CD4-positive, CD25-positive, alpha-beta regulatory T cell (primary cell): Measurements from ENCODE around the gene KDM2B. TPM values are rescaled to one million over a fixed set of nuclear protein-coding genes. Genes with fewer than 3 reads are reported as not detected.
A peak's percentile ranks its signal among the peaks of the same experiment; 100 is the strongest.

Experiments used
- ATAC-seq, 2 donors: fragments of 150-1000 bp; cut with Tn5 transposase; one replicate each; pipeline ENCODE4 v1.10.0; 2021; ENCODE audit warnings: low read depth in 2 of 2, moderate number of reproducible peaks in 2 of 2, moderate library complexity in 1 of 2
- DNase-seq, 3 donors: peaks; one replicate each; pipeline versions ENCODE4 v3.0.0 to v3.0.0-alpha.2; 2012 to 2022; ENCODE audit warnings: mixed read lengths in 1 of 3
- H3K27ac ChIP-seq: one replicate; pipeline ENCODE4 v1.7.0; 2013; ENCODE audit warnings: mild to moderate bottlenecking, low read length; ENCODE audit not compliant: insufficient read depth, poor library complexity, severe bottlenecking
- H3K27me3 ChIP-seq: one replicate; pipeline ENCODE4 v1.7.0; 2013; ENCODE audit warnings: low read length; ENCODE audit not compliant: control insufficient read depth, insufficient read depth
- H3K36me3 ChIP-seq: one replicate; pipeline ENCODE4 v1.7.0; 2013; ENCODE audit warnings: mild to moderate bottlenecking, low read length, moderate library complexity; ENCODE audit not compliant: control insufficient read depth, insufficient read depth
- H3K4me1 ChIP-seq: 2 replicates; pipeline ENCODE4 v1.7.0; 2013; ENCODE audit warnings: mild to moderate bottlenecking, low read length; ENCODE audit not compliant: insufficient read depth, control insufficient read depth, poor library complexity, severe bottlenecking
- H3K4me3 ChIP-seq: one replicate; pipeline ENCODE4 v1.7.0; 2013; ENCODE audit warnings: low read depth, mild to moderate bottlenecking, low read length, moderate library complexity
- H3K9me3 ChIP-seq, 2 experiments: 1 replicate in 1 of 2; 2 replicates in 1 of 2; pipeline ENCODE4 v1.7.0; 2013; ENCODE audit warnings: low read length in 2 of 2, mild to moderate bottlenecking in 1 of 2, moderate library complexity in 1 of 2; ENCODE audit not compliant: control insufficient read depth in 2 of 2
- H3K27ac Mint-ChIP-seq, 3 donors: one replicate each; pipeline ENCODE4 v1.8.0; 2020 to 2022; ENCODE audit warnings: mild to moderate bottlenecking in 3 of 3, mixed read lengths in 3 of 3, moderate library complexity in 2 of 3
- H3K27me3 Mint-ChIP-seq: one replicate; pipeline ENCODE4 v1.8.0; 2022; ENCODE audit warnings: mild to moderate bottlenecking, mixed read lengths
- H3K36me3 Mint-ChIP-seq: one replicate; pipeline ENCODE4 v1.8.0; 2020; ENCODE audit warnings: mixed read lengths
- H3K4me1 Mint-ChIP-seq, 4 donors: one replicate each; pipeline ENCODE4 v1.8.0; 2020 to 2022; ENCODE audit warnings: mixed read lengths in 4 of 4, mild to moderate bottlenecking in 1 of 4
- H3K4me3 Mint-ChIP-seq, 4 donors: one replicate each; pipeline ENCODE4 v1.8.0; 2020 to 2022; ENCODE audit warnings: mild to moderate bottlenecking in 4 of 4, mixed read lengths in 4 of 4, moderate library complexity in 3 of 4
- H3K9me3 Mint-ChIP-seq, 7 donors: one replicate each; pipeline ENCODE4 v1.8.0; 2020 to 2022; ENCODE audit warnings: mixed read lengths in 7 of 7, mild to moderate bottlenecking in 3 of 7, moderate library complexity in 2 of 7
- polyA plus RNA-seq, 4 donors: library from polyadenylated mRNA; unstranded; fragments of 300-500 nt; fragmentation: Illumina TruSeq; gene quantifications; one replicate each; pipeline ENCODE4 v1.2.3, GENCODE V29; 2021
- total RNA-seq: library from RNA; stranded (reverse); gene quantifications from one replicate; pipeline ENCODE4 v1.2.3, GENCODE V29; 2022

Gene KDM2B
- total RNA-seq (128 TPM), polyA plus RNA-seq (10 to 100 TPM in 3 of 4 donors, 1 to 10 TPM in 1; 9.4 to 12.2 (median 11.0) TPM)

DNA sequence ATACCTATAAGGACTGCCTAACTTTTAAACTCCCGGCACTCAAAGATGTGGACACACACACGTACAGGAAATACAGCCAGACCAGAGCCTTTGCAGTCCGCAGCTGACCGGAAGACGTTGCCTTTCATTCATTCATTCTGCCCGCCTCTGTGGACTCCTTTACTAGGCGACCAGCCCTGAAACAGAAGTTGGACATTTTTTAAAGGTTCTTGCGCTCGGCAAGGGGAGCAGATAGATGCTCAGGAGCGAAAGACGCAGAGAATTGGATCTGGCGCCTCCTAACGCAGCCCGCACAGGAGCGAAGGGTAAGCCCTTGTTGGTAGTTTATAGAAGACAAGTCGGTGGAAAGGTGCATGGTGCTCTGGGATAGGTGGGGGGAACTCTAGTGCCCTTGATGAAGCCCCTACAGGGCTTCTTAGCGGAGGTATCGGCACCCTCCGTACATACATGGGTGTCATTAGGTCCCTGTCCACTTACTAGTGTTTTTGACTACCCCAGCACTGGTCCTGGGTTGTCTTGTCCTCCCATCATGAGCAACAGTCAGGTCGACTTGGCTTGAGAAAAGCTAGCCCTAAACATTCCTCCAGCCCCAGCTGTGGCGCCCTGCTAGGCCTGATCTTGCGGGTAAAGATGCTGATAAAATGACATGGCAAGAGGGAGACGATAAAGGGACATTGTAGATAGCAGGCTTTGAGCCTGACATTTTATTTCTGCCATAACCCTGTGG is at the start of gene KDM2B:
TSS of gene KDM2B (minus strand) at position 65 of the 727 bp plus-strand sequence. CDS start 112 bp downstream, outside the sequence.
- H3K4me3 Mint-ChIP-seq: peak within 1 kb of the TSS; percentile 87 to 100 (median 96)
- no peaks in the 10 kb centered on the region for H3K27me3 ChIP-seq
- H3K36me3 ChIP-seq: no peaks in the 10 kb centered on the region
- H3K4me1 ChIP-seq: peaks cover 63% of the 10 kb centered on the region
- ATAC-seq (peak in 1 of 2 donors; percentile 13), DNase-seq (peak; percentile 16 to 60 (median 35))
- peaks cover 0 to 2% (median 0%) of the 10 kb centered on the region in 7 donors for H3K9me3 Mint-ChIP-seq
- no peaks in the 10 kb centered on the region for H3K9me3 ChIP-seq
- H3K4me1 Mint-ChIP-seq: peaks cover 5 to 71% (median 39%) of the 10 kb centered on the region in 4 donors
- H3K4me3 ChIP-seq: peak within 1 kb of the TSS; percentile 95
- peaks cover 2% of the 10 kb centered on the region for H3K36me3 Mint-ChIP-seq
- H3K27ac ChIP-seq: peak within 1 kb of the TSS; percentile 93
- no peaks in the 10 kb centered on the region for H3K27me3 Mint-ChIP-seq
- peak within 1 kb of the TSS; percentile 95 to 100 (median 99) for H3K27ac Mint-ChIP-seq

DNA sequence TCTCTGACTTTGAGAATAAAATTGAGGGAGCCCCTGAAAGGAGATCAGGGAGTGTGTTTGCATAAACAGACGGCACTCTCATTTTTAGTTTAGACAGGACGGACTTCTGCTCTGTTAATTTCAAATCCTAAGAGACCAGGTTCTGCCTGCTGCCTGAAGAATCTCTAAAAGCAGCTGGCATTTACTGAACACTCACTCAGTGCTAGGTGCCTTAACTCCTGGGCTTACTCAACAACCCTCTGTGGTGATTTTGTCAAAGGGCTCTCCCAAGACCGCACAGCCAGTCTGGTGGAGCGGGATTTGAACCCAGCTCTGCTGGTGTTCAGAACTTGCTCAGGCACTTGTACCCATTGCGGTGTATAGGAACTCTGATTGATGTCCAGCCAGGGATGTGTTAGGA is 47.7 kb upstream of the KDM2B start:
- no peak for ATAC-seq

DNA sequence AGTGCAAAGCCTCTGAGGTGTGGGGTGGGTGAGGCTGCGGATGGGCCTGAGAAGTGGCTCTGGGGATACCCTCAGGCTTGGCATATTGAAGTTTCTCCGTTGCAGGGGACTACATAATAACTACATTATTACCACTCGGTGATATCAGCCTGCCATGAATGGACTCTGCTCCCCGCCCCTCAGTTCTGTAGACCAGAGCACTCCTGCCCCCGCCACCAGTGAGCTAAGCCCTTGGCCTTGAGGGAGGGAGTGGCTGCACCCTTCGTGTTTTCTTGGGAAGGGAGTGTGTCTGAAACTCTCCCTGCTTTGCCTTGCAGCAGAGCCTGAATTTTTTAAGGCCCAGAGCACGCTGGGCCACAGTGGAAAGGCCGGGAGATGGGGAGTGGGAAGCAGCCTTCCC is 47.2 kb upstream of the KDM2B start:
- peaks cover 9% of the 10 kb centered on the region for H3K36me3 ChIP-seq
- peaks cover 12% of the 10 kb centered on the region for H3K36me3 Mint-ChIP-seq
- no peaks in the 10 kb centered on the region for H3K9me3 ChIP-seq
- ATAC-seq (no peak), DNase-seq (peak in 1 of 3 donors; percentile 18)
- no peaks in the 10 kb centered on the region for H3K9me3 Mint-ChIP-seq
- H3K4me1 Mint-ChIP-seq: peaks cover 21 to 67% (median 48%) of the 10 kb centered on the region in 4 donors
- H3K27me3 Mint-ChIP-seq: no peaks in the 10 kb centered on the region
- H3K4me3 ChIP-seq: peak overlapping the region; percentile 91
- peak overlapping the region; percentile 94 for H3K27ac ChIP-seq
- peak overlapping the region; percentile 95 to 100 (median 97) for H3K4me3 Mint-ChIP-seq
- peak overlapping the region; percentile 92 to 97 (median 97) for H3K27ac Mint-ChIP-seq
- peaks cover 71% of the 10 kb centered on the region for H3K4me1 ChIP-seq
- H3K27me3 ChIP-seq: no peaks in the 10 kb centered on the region

More for the DNA sequence above, 47.7 kb upstream of the KDM2B start:
- Mint-ChIP-seq H3K4me3 (peak overlapping the region; percentile 95 to 100 (median 97)), H3K4me1 (peaks cover 21 to 71% (median 50%) of the 10 kb centered on the region in 4 donors), H3K9me3 (no peaks in the 10 kb centered on the region), H3K27me3 (no peaks in the 10 kb centered on the region), H3K27ac (peak overlapping the region; percentile 90 to 97 (median 97)), H3K36me3 (peaks cover 12% of the 10 kb centered on the region)
- peak in 1 of 3 donors; percentile 20 for DNase-seq
- Histone ChIP-seq H3K27ac (peak overlapping the region; percentile 94), H3K4me1 (peaks cover 74% of the 10 kb centered on the region), H3K9me3 (no peaks in the 10 kb centered on the region), H3K4me3 (peak overlapping the region; percentile 91), H3K27me3 (no peaks in the 10 kb centered on the region), H3K36me3 (peaks cover 9% of the 10 kb centered on the region)

DNA sequence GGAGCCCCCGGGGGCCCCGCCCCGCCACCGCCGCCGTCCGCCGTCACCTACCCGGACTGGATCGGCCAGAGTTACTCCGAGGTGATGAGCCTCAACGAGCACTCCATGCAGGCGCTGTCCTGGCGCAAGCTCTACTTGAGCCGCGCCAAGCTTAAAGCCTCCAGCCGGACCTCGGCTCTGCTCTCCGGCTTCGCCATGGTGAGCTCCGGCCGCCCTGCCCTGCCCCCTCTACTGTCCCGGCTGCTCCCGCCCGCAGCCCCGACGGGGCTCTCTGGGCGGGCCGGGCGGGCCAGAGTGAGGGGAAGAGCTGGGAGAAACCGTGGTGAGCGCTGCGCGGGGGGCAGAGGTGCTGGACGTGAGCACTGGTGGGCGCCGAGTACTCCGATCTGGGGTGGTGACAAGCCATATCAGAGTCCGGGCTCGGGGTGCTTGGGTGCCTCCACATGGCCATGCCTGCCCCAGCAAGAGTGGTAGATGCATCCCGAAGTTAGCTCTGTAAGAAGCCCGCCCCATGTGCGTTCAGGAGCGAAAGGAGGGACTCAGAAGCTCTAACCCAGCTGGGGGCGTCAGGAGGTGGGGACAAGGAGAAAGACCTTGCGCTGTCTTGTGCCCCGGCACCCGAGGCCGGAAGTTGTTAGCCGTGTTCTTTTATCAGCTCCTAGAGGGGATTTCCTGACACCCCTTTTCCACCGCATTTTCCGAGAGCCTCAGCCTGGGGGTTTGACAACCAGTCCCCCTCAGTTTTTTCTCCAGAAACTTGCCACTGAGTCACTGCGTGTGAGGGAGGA is 46.2 kb upstream of the KDM2B start:
- Histone ChIP-seq H3K4me1 (peaks cover 61% of the 10 kb centered on the region), H3K4me3 (peak overlapping the region; percentile 91), H3K36me3 (peaks cover 9% of the 10 kb centered on the region), H3K27me3 (no peaks in the 10 kb centered on the region), H3K27ac (peak overlapping the region; percentile 94), H3K9me3 (no peaks in the 10 kb centered on the region)
- ATAC-seq (peak; percentile 25 to 34), DNase-seq (peak; percentile 75 to 82 (median 82))
- peak overlapping the region; percentile 95 to 100 (median 97) for H3K4me3 Mint-ChIP-seq
- peak overlapping the region; percentile 92 to 97 (median 97) for H3K27ac Mint-ChIP-seq
- H3K36me3 Mint-ChIP-seq: peaks cover 9% of the 10 kb centered on the region
- H3K27me3 Mint-ChIP-seq: no peaks in the 10 kb centered on the region
- H3K4me1 Mint-ChIP-seq: peaks cover 21 to 57% (median 39%) of the 10 kb centered on the region in 4 donors
- H3K9me3 Mint-ChIP-seq: no peaks in the 10 kb centered on the region

DNA sequence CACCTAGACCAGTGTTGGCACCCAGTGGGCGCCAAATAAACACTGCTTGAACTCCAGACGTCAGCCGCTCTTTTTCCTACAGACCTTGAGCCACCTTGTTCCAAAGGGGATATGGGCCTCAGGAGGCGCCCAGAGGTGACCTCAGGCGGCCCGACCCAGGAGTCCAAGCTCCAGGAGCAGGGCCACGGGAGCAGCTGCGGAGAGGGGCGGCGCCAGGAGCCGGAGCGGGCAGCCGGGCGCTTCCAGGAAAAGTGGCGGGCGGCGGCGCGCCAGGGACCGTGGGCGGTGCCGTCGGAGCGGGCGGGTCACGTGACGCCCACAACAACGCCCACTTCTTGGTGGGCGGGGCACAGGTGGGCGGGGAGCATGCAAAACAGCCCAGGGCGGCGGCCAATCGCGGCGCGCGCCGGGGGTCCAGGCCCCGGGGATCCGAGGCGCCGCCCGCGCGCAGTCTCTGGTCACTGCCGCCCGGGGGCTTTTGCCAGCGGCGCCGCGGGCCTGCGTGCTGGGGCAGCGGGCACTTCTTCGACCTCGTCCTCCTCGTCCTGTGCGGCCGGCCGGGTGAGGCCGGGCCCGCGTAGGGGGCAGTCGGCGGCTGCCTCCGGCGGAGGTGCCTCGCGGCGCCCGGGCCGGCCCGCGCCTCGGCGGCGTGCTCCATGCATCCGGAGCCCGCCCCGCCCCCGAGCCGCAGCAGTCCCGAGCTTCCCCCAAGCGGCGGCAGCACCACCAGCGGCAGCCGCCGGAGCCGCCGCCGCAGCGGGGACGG is 45.4 kb upstream of the KDM2B start, which contains the start of gene ORAI1:
TSS of gene ORAI1 (plus strand) at position 444 of the 766 bp plus-strand sequence.
- Histone ChIP-seq H3K27ac (peak within 1 kb of the TSS; percentile 94), H3K36me3 (peaks cover 9% of the 10 kb centered on the region), H3K4me1 (peaks cover 53% of the 10 kb centered on the region), H3K4me3 (peak within 1 kb of the TSS; percentile 91), H3K9me3 (no peaks in the 10 kb centered on the region), H3K27me3 (no peaks in the 10 kb centered on the region)
- DNase-seq (peak; percentile 93 to 97 (median 95)), ATAC-seq (peak; percentile 82 to 85)
- Mint-ChIP-seq H3K9me3 (no peaks in the 10 kb centered on the region), H3K27me3 (no peaks in the 10 kb centered on the region), H3K4me3 (peak within 1 kb of the TSS; percentile 95 to 100 (median 97)), H3K27ac (peak within 1 kb of the TSS; percentile 92 to 97 (median 97)), H3K4me1 (peaks cover 21 to 50% (median 34%) of the 10 kb centered on the region in 4 donors), H3K36me3 (peaks cover 6% of the 10 kb centered on the region)

DNA sequence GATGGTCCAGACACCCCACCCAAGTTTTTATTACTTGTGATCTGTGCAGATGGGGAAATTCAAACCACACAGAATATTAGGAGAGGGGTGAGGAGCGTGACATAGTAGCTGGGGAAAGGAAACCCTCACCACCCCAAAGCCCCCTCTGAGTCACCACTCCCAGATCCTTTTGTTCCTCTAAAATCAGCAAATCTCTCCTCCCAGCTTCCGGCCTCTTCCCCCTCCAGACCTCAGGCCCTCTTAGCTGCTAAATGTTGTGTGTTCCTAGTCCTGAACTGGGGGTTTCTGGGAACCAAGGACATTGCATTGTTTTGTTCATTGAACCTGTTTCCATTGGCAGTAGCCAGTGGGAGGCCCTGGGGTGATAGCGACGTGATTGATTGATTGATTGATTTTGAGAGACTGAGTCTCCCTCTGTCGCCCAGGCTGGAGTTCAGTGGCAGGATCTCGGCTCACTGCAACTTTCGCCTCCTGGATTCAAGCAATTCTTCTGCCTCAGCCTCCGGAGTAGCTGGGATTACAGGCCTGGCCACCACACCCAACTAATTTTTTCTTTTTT is 39.6 kb upstream of the KDM2B start:
- ATAC-seq (no peak), DNase-seq (no peak)
- Histone ChIP-seq H3K27ac (no peak overlapping the region), H3K4me1 (peaks cover 6% of the 10 kb centered on the region), H3K36me3 (no peaks in the 10 kb centered on the region), H3K9me3 (no peaks in the 10 kb centered on the region), H3K27me3 (no peaks in the 10 kb centered on the region), H3K4me3 (no peak overlapping the region)
- H3K27me3 Mint-ChIP-seq: no peaks in the 10 kb centered on the region
- H3K9me3 Mint-ChIP-seq: no peaks in the 10 kb centered on the region
- peaks cover 4 to 14% (median 9%) of the 10 kb centered on the region in 4 donors for H3K4me1 Mint-ChIP-seq
- H3K36me3 Mint-ChIP-seq: no peaks in the 10 kb centered on the region
- no peak overlapping the region for H3K27ac Mint-ChIP-seq
- peak overlapping the region in 1 of 4 donors; percentile 51 for H3K4me3 Mint-ChIP-seq
